Measurements from ENCODE around the gene NEU1. TPM values are rescaled to one million over a fixed set of nuclear protein-coding genes. Genes with fewer than 3 reads are reported as not detected.

NEU1 gene
- total and polyA plus RNA-seq, 2 donors (not counting 1 experiment from before 2014, with no cell fraction given), result 25.3 to 35.1 TPM

GRCh38 chr6:31815025-31815838 lies 47.4 kb downstream of the NEU1 start, which contains the start of the genes HSPA1A and HSPA1L:
Gene HSPA1A, plus strand, starts transcription at chr6:31815543. Its CDS starts 214 bp downstream, at chr6:31815757.
Gene HSPA1L, minus strand, starts transcription at chr6:31815283. Its CDS starts 3,311 bp downstream, at chr6:31811972.
- ATAC-seq (ENCODE audit: low read depth) (peak; percentile 59), DNase-seq (peak; percentile 74)
- Mint-ChIP-seq H3K27ac (peak within 1 kb of the TSS; percentile 93), H3K9me3 (ENCODE audit: insufficient read depth) (no peaks in the 10 kb centered on the region), H3K27me3 (no peaks in the 10 kb centered on the region), H3K4me1 (peaks cover 22% of the 10 kb centered on the region), H3K4me3 (peak within 1 kb of the TSS; percentile 96)
- Histone ChIP-seq H2AFZ (ENCODE audit: insufficient read depth, low read depth, low read length, poor library complexity, severe bottlenecking) (peak within 1 kb of the TSS; percentile 87), H3K36me3 (replicated peaks in 1 of 2; ENCODE audit: control extremely low read depth in 1 of 2, control insufficient read depth in 1 of 2, extremely low read depth in 1 of 2, insufficient read depth in 2 of 2, low read length in 1 of 2) (no peaks in the 10 kb centered on the region), H3K9ac (ENCODE audit: low read length) (peak within 1 kb of the TSS; percentile 69), H3K9me3 (ENCODE audit: control extremely low read depth in 1 of 3, control insufficient read depth in 2 of 3, insufficient read depth in 1 of 3, low read length in 2 of 3) (no peaks in the 10 kb centered on the region), H3K4me2 (replicated peaks; ENCODE audit: low read depth, low read length, poor library complexity, severe bottlenecking) (peak within 1 kb of the TSS; percentile 94), H3K4me3 (ENCODE audit: control extremely low read depth in 1 of 5, extremely low read depth in 1 of 5, insufficient read depth in 1 of 5, low read depth in 2 of 5, low read length in 4 of 5) (peak within 1 kb of the TSS; percentile 50 to 79 (median 73)), H3K79me2 (ENCODE audit: control insufficient read depth, insufficient read depth, low read length) (peaks cover 12% of the 10 kb centered on the region), H3K27me3 (replicated peaks in 1 of 4; ENCODE audit: control extremely low read depth in 1 of 4, control insufficient read depth in 3 of 4, insufficient read depth in 4 of 4, low read length in 3 of 4) (no peaks in the 10 kb centered on the region), H4K20me1 (ENCODE audit: control insufficient read depth, insufficient read depth, low read length, poor library complexity, severe bottlenecking) (no peaks in the 10 kb centered on the region), H3K27ac (ENCODE audit: low read length in 2 of 2) (peak within 1 kb of the TSS; percentile 11 to 73), H3K4me1 (ENCODE audit: control insufficient read depth in 2 of 2, insufficient read depth in 2 of 2, low read length in 2 of 2) (peaks cover 15 to 30% of the 10 kb centered on the region in 2 donors)
- ChIA-PET POLR2A (interaction anchor here (0.6 to 2.9 kb wide), 16 partner anchors 9 to 247 kb away, joined by 3 to 37 read pairs (median 6); partner anchors contain the start of genes DDAH2, LSM2, MPIG6B and MSH5), CTCF (interaction anchor here (0.9 to 3.6 kb wide), 9 partner anchors 9 to 134 kb away, joined by 3 to 49 read pairs (median 4); partner anchors contain the start of genes DDAH2, LSM2, LY6G5C and VARS1)
- WGBS (ENCODE audit: insufficient coverage), result under 1% methylated on average over 48 of the region's 56 CpGs
- intact Hi-C loops (cut with micrococcal nuclease), result loop anchor here (2.0 to 5.0 kb wide), 3 partner anchors 16 to 47 kb away; partner anchors contain the start of gene NEU1
- TF ChIP-seq, protein P1, sequence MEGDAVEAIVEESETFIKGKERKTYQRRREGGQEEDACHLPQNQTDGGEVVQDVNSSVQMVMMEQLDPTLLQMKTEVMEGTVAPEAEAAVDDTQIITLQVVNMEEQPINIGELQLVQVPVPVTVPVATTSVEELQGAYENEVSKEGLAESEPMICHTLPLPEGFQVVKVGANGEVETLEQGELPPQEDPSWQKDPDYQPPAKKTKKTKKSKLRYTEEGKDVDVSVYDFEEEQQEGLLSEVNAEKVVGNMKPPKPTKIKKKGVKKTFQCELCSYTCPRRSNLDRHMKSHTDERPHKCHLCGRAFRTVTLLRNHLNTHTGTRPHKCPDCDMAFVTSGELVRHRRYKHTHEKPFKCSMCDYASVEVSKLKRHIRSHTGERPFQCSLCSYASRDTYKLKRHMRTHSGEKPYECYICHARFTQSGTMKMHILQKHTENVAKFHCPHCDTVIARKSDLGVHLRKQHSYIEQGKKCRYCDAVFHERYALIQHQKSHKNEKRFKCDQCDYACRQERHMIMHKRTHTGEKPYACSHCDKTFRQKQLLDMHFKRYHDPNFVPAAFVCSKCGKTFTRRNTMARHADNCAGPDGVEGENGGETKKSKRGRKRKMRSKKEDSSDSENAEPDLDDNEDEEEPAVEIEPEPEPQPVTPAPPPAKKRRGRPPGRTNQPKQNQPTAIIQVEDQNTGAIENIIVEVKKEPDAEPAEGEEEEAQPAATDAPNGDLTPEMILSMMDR (IDR thresholded peaks at IDR 0.05), result no peak
- TF ChIP-seq EZH2 (IDR thresholded peaks at IDR 0.05; ENCODE audit: borderline replicate concordance, insufficient read depth, low read depth, low read length, poor library complexity, severe bottlenecking), result no peak
